ENCODE measurements around the gene NBPF26. TPM values are rescaled to one million over a fixed set of nuclear protein-coding genes. Genes with fewer than 3 reads are reported as not detected.
"Not testable (repeated sequence)": the region's sequence is repeated elsewhere in the genome, so short reads cannot be mapped to it uniquely, and the experiment has no call there.

Gene NBPF26
- polyA plus RNA-seq = 5.8 TPM

GRCh38 chr1:120723715-120724402 is at the start of gene NBPF26:
NBPF26 (plus strand) TSS chr1:120723945.
- not testable (repeated sequence) for H3K27me3 Mint-ChIP-seq
- H3K4me3 Mint-ChIP-seq = peak within 1 kb of the TSS; percentile 66 to 83 (median 72)

GRCh38 chr1:120680106-120680819 is 43.5 kb upstream of the NBPF26 start:
- H3K27ac Mint-ChIP-seq, H3K4me3 Mint-ChIP-seq, H3K27me3 Mint-ChIP-seq, H3K9me3 Mint-ChIP-seq, H3K4me1 Mint-ChIP-seq, H3K36me3 Mint-ChIP-seq: not testable (repeated sequence)

More at GRCh38 chr1:120723715-120724402, at the start of gene NBPF26:
- peak within 1 kb of the TSS in 1 of 3 donors; percentile 78 for H3K27ac Mint-ChIP-seq
- not testable (repeated sequence) for H3K9me3 Mint-ChIP-seq, H3K4me1 Mint-ChIP-seq, H3K36me3 Mint-ChIP-seq

- H3K27ac Mint-ChIP-seq, H3K4me1 Mint-ChIP-seq, H3K27me3 Mint-ChIP-seq, H3K9me3 Mint-ChIP-seq, H3K36me3 Mint-ChIP-seq, H3K4me3 Mint-ChIP-seq: not testable (repeated sequence)
Observed at GRCh38 chr1:120680938-120681337, 42.8 kb upstream of the NBPF26 start.

- H3K36me3 Mint-ChIP-seq, H3K27me3 Mint-ChIP-seq, H3K27ac Mint-ChIP-seq, H3K4me3 Mint-ChIP-seq, H3K9me3 Mint-ChIP-seq, H3K4me1 Mint-ChIP-seq: not testable (repeated sequence)
Observed at GRCh38 chr1:120684397-120684796, 39.3 kb upstream of the NBPF26 start.

GRCh38 chr1:120685622-120686021 is 38.1 kb upstream of the NBPF26 start:
- H3K36me3 Mint-ChIP-seq, H3K4me1 Mint-ChIP-seq, H3K4me3 Mint-ChIP-seq, H3K9me3 Mint-ChIP-seq, H3K27ac Mint-ChIP-seq, H3K27me3 Mint-ChIP-seq: not testable (repeated sequence)

- not testable (repeated sequence) for H3K4me3 Mint-ChIP-seq
Observed at GRCh38 chr1:120687250-120687649, 36.5 kb upstream of the NBPF26 start.

GRCh38 chr1:120700807-120701562 is 22.8 kb upstream of the NBPF26 start:
- H3K27ac Mint-ChIP-seq, H3K27me3 Mint-ChIP-seq, H3K4me1 Mint-ChIP-seq, H3K9me3 Mint-ChIP-seq, H3K36me3 Mint-ChIP-seq, H3K4me3 Mint-ChIP-seq: not testable (repeated sequence)

More at GRCh38 chr1:120687250-120687649, 36.5 kb upstream of the NBPF26 start:
- H3K36me3 Mint-ChIP-seq, H3K27ac Mint-ChIP-seq, H3K27me3 Mint-ChIP-seq, H3K4me1 Mint-ChIP-seq, H3K9me3 Mint-ChIP-seq: not testable (repeated sequence)

GRCh38 chr1:120723358-120723714 is 409 bp upstream of the NBPF26 start:
- H3K36me3 Mint-ChIP-seq, H3K27me3 Mint-ChIP-seq, H3K4me1 Mint-ChIP-seq, H3K9me3 Mint-ChIP-seq: not testable (repeated sequence)
- peak overlapping the region in 1 of 3 donors; percentile 78 for H3K27ac Mint-ChIP-seq
- H3K4me3 Mint-ChIP-seq = peak overlapping the region in 3 of 4 donors; percentile 70 to 83 (median 73)

- not testable (repeated sequence) for H3K27ac Mint-ChIP-seq, H3K9me3 Mint-ChIP-seq, H3K27me3 Mint-ChIP-seq, H3K36me3 Mint-ChIP-seq, H3K4me1 Mint-ChIP-seq
- peak overlapping the region in 3 of 4 donors; percentile 59 to 70 (median 60) for H3K4me3 Mint-ChIP-seq
Observed at GRCh38 chr1:120724507-120724906, 762 bp downstream of the NBPF26 start.

DNA sequence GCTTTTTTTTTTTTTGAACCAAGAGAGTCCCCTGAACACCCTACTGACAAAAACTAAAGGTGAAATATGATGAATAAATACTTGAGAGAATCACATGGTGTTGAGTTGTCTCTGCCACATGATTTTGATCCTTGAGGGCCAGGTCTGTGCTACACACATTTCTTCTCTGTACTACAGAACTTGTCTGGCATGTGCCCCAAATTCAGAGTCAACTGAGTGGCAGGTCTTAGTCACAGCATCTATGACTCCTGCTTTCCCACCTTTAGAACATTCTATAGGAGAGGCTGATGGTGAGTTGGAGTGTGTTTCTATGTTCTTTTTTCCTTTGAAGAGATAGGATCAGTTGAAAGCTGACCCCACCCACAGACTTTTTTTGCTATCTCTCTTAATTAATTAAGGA is 5.1 kb downstream of the NBPF26 start:
- H3K4me3 Mint-ChIP-seq, H3K36me3 Mint-ChIP-seq, H3K9me3 Mint-ChIP-seq, H3K27me3 Mint-ChIP-seq, H3K27ac Mint-ChIP-seq, H3K4me1 Mint-ChIP-seq: not testable (repeated sequence)

- H3K27ac Mint-ChIP-seq, H3K4me3 Mint-ChIP-seq, H3K9me3 Mint-ChIP-seq, H3K27me3 Mint-ChIP-seq, H3K4me1 Mint-ChIP-seq, H3K36me3 Mint-ChIP-seq: not testable (repeated sequence)
Observed at GRCh38 chr1:120769090-120769489, 45.3 kb downstream of the NBPF26 start.

DNA sequence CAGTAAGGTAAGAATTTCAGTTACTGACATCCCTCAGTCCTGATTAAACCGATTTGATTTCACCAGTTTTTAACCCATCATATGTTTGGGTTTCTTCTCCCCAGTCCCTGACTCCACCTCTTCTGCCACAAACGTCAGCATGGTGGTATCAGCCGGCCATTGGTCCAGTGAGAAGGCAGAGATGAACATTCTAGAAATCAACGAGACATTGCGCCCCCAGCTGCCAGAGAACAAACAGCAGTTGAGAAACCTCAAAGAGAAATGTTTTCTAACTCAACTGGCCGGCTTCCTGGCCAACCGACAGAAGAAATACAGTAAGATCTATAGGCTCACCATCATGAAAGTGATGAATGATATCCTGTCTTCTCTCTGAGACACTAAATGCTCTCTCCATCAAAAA is 81.7 kb downstream of the NBPF26 start:
- H3K4me3 Mint-ChIP-seq, H3K4me1 Mint-ChIP-seq, H3K9me3 Mint-ChIP-seq, H3K36me3 Mint-ChIP-seq, H3K27ac Mint-ChIP-seq, H3K27me3 Mint-ChIP-seq: not testable (repeated sequence)

DNA sequence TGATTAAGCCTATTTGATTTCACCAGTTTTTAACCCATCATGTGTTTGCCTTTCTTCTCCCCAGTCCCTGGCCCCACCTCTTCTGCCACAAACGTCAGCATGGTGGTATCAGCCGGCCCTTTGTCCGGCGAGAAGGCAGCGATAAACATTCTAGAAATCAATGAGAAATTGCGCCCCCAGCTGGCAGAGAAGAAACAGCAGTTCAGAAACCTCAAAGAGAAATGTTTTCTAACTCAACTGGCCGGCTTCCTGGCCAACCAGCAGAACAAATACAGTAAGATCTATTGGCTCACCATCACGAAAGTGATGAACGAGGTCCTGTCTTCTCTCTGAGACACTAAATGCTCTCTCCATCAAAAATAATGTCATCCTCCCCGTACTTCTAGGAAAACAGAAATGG is 88.1 kb downstream of the NBPF26 start:
- H3K4me1 Mint-ChIP-seq, H3K36me3 Mint-ChIP-seq, H3K9me3 Mint-ChIP-seq, H3K27me3 Mint-ChIP-seq, H3K4me3 Mint-ChIP-seq: not testable (repeated sequence)
- H3K27ac Mint-ChIP-seq = peak overlapping the region in 1 of 3 donors; percentile 23

DNA sequence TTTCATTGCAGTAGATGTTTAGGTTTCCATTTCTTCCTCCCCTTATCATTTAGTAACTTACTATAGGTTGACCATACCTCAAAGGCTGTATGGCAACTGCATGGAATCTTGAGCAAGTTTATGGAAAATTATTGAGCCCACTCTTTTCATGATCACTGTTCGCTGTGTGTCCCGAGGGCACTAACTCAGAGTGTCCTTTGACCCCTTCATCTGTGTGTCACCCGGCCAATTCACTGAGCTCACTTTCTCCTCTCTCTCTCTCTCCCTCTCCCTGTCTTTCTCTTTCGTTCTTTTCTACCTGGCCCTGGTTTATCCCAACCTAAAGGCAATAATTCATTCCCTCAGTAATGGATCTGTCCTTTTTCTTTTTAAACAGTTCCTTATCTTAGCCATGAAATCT is 101.3 kb downstream of the NBPF26 start:
- not testable (repeated sequence) for H3K4me1 Mint-ChIP-seq, H3K36me3 Mint-ChIP-seq, H3K9me3 Mint-ChIP-seq, H3K4me3 Mint-ChIP-seq, H3K27ac Mint-ChIP-seq, H3K27me3 Mint-ChIP-seq

- H3K27me3 Mint-ChIP-seq, H3K4me1 Mint-ChIP-seq, H3K36me3 Mint-ChIP-seq, H3K4me3 Mint-ChIP-seq, H3K9me3 Mint-ChIP-seq, H3K27ac Mint-ChIP-seq: not testable (repeated sequence)
Observed at GRCh38 chr1:120826623-120827022, 102.9 kb downstream of the NBPF26 start.
